HepG2 (cell line): ENCODE results near the gene ARFGEF3. TPM values are rescaled to one million over a fixed set of nuclear protein-coding genes. Genes with fewer than 3 reads are reported as not detected.

Experiments
- ATAC-seq: fragments of 200-7000 bp; cut with Tn5 transposase; 3 replicates; pipeline ENCODE4 v1.9.1; 2020; ENCODE audit warnings: mild to moderate bottlenecking, moderate library complexity
- BruUV-seq: library from RNA; stranded (reverse); fragments of 400-500 nt; replicated peaks from 2 replicates; lab custom pipeline; 2021; lab: Mats Ljungman, UMichigan
- CTCF ChIA-PET: fragments of 300-600 bp; formaldehyde crosslinking; extraction: SDS; loops from one replicate; lab custom pipeline; 2021; ENCODE audit warnings: low total read pairs, inconsistent platforms, low intra/inter-chr PET ratio; lab: Yijun Ruan, JAX
- POLR2A ChIA-PET: fragments of 350-600 bp; sonication (Branson Sonifier 250); formaldehyde crosslinking; loops from one replicate; lab custom pipeline; 2020; ENCODE audit warnings: antibody characterized with exemption, inconsistent platforms; lab: Yijun Ruan, JAX
- DNase-seq: peaks from one replicate; pipeline ENCODE4 v3.0.0-alpha.2; 2015; ENCODE audit warnings: low spot score
- FAIRE-seq: peaks from 3 replicates; lab custom pipeline; 2011; peaks lifted over from hg19 to GRCh38; lab: Jason Lieb, UNC
- H2AFZ ChIP-seq: one replicate; pipeline ENCODE4 v1.6.1; 2011; ENCODE audit warnings: low read length, inconsistent platforms
- H3K27ac ChIP-seq: fragments of 300-600 bp; 3 replicates; pipeline ENCODE4 v1.8.0; 2011; ENCODE audit warnings: mixed run types, mild to moderate bottlenecking, mixed read lengths, low read length, inconsistent platforms; ENCODE audit not compliant: insufficient read depth; ENCODE audit errors: extremely low read length
- H3K27me3 ChIP-seq, 2 experiments: fragments of 200-600 bp in 1 of 2; 2 replicates in 1 of 2; 3 replicates in 1 of 2; pipeline versions ENCODE4 v1.6.0 to v1.8.0; 2011; ENCODE audit warnings: low read length in 2 of 2, mild to moderate bottlenecking in 2 of 2, moderate library complexity in 2 of 2, inconsistent platforms in 1 of 2; ENCODE audit not compliant: insufficient read depth in 2 of 2, control insufficient read depth in 1 of 2
- H3K36me3 ChIP-seq, 2 experiments: fragments of 200-600 bp in 1 of 2; replicated peaks in 1 of 2; 2 replicates in 1 of 2; 3 replicates in 1 of 2; pipeline versions ENCODE4 v1.5.1 to v1.8.0; 2011; ENCODE audit warnings: low read length in 2 of 2, inconsistent platforms in 1 of 2; ENCODE audit not compliant: insufficient read depth in 2 of 2, control insufficient read depth in 1 of 2
- H3K4me1 ChIP-seq: 2 replicates; pipeline ENCODE4 v1.5.1; 2012; ENCODE audit warnings: low read length, inconsistent platforms; ENCODE audit not compliant: insufficient read depth
- H3K4me2 ChIP-seq: 2 replicates; pipeline ENCODE4 v1.6.0; 2011; ENCODE audit warnings: low read depth, low read length, inconsistent platforms
- H3K4me3 ChIP-seq, 3 experiments: fragments of 200-600 bp in 1 of 3; sonication (generic), shearing (Covaris generic) in 1 of 3; replicated peaks in 1 of 3; 2 replicates each; pipeline ENCODE4 v1.5.1; 2011 to 2016; ENCODE audit warnings: low read length in 3 of 3, inconsistent platforms in 2 of 3, low read depth in 2 of 3, mild to moderate bottlenecking in 2 of 3, control low read depth in 1 of 3, mixed read lengths in 1 of 3; ENCODE audit not compliant: insufficient read depth in 1 of 3
- H3K79me2 ChIP-seq: one replicate; pipeline ENCODE4 v1.6.1; 2011; ENCODE audit warnings: low read length, inconsistent platforms; ENCODE audit not compliant: insufficient read depth
- H3K9ac ChIP-seq: 2 replicates; pipeline ENCODE4 v1.6.0; 2011; ENCODE audit warnings: mild to moderate bottlenecking, low read depth, low read length, inconsistent platforms; ENCODE audit not compliant: insufficient read depth
- H3K9me3 ChIP-seq: 2 replicates; pipeline ENCODE4 v1.5.1; 2012; ENCODE audit warnings: mild to moderate bottlenecking, low read length
- H4K20me1 ChIP-seq: 2 replicates; pipeline ENCODE4 v1.6.0; 2011; ENCODE audit warnings: inconsistent platforms, mild to moderate bottlenecking, low read length, moderate library complexity; ENCODE audit not compliant: insufficient read depth
- GFI1 ChIP-seq: sonication (generic); formaldehyde crosslinking; IDR thresholded peaks from 2 replicates; pipeline ENCODE4 v1.5.0; 2020; ENCODE audit warnings: missing genetic modification reagents, mild to moderate bottlenecking, borderline replicate concordance
- HDAC2 ChIP-seq: sonication (generic); formaldehyde crosslinking; IDR thresholded peaks from 2 replicates; pipeline ENCODE4 v1.4.0; 2020; ENCODE audit warnings: missing genetic modification reagents
- PPARG ChIP-seq: conservative IDR thresholded peaks from 2 replicates; pipeline ENCODE4 v1.6.1; 2016; ENCODE audit warnings: missing biosample characterization, missing genetic modification reagents
- RARA ChIP-seq: IDR thresholded peaks from 2 replicates; pipeline ENCODE4 v1.6.1; 2016; ENCODE audit warnings: missing genetic modification reagents, missing compliant biosample characterization
- ZMAT5 ChIP-seq: sonication (generic); formaldehyde crosslinking; IDR thresholded peaks from 2 replicates; pipeline ENCODE4 v1.5.0; 2020; ENCODE audit warnings: mild to moderate bottlenecking, low read depth, missing genetic modification reagents, borderline replicate concordance
- WGBS: methylation state at CpG from one replicate; pipeline ENCODE4 v1.1.6; 2017; ENCODE audit warnings: low lambda C conversion rate; 5-methylcytosine and 5-hydroxymethylcytosine counted together
- in situ Hi-C: cut with HindIII; loops from 2 replicates; pipeline ENCODE4 v1.10.0; 2017; ENCODE audit warnings: low pct_unique_long_range_greater_than_20kb; ENCODE audit not compliant: extremely low pct_ligation_motif_present
- intact Hi-C: fragments of 100-400 bp; cut with micrococcal nuclease; formaldehyde crosslinking; loops from one replicate; pipeline ENCODE4 v1.10.0; 2022; ENCODE audit not compliant: unreplicated experiment
- polyA plus RNA-seq, 8 experiments: library from polyadenylated mRNA; depleted of rRNA in 3 of 8; stranded (reverse) in 7 of 8; unstranded in 1 of 8; fragments of >200 nt; fragmentation: Illumina TruSeq in 4 of 8; extraction: Trizol in 4 of 8; gene quantifications; 2 replicates each; pipeline versions ENCODE4 v1.2.1 to v1.2.3, GENCODE V29; 2011 to 2016; ENCODE audit warnings: low read depth in 4 of 8, missing spikeins in 1 of 8, mixed read lengths in 1 of 8; ENCODE audit not compliant: insufficient read depth in 1 of 8
- total RNA-seq, 5 experiments: library from RNA; depleted of rRNA; stranded (reverse); fragments of >200 nt; fragmentation: Illumina TruSeq; extraction: Trizol; gene quantifications; 2 replicates each; pipeline ENCODE4 v1.2.3, GENCODE V29; 2016; ENCODE audit warnings: low read depth in 1 of 5

Gene ARFGEF3
- total and polyA plus RNA-seq, 2 of the 13 experiments (the other 11 are each of a cell fraction or from before 2014, with no cell fraction given) = 0.60 to 2.6 TPM

GRCh38 chr6:138371452-138371711 is 209.6 kb downstream of the ARFGEF3 start:
- H3K4me1 ChIP-seq = peaks cover 12% of the 10 kb centered on the region
- no peaks in the 10 kb centered on the region for H3K79me2 ChIP-seq
- H3K4me3 ChIP-seq = no peak overlapping the region
- H3K27ac ChIP-seq = no peak overlapping the region
- no peaks in the 10 kb centered on the region for H3K27me3 ChIP-seq
- ATAC-seq (peak; percentile 64), DNase-seq (no peak), FAIRE-seq (peak; percentile 28)
- TF ChIP-seq GFI1 (CRISPR knock-in tag) (0 out of 2 replicates have a peak, but pooled peaks have one; percentile 38), ZMAT5 (no peak)
- H3K9ac ChIP-seq = no peak overlapping the region
- no peaks in the 10 kb centered on the region for H3K36me3 ChIP-seq
- ChIA-PET POLR2A (interaction anchor here (0.7 kb wide), 1 partner anchor 16 kb away, joined by 3 read pairs; no protein-coding TSS in a partner anchor), CTCF (no interaction called here)
- no peaks in the 10 kb centered on the region for H4K20me1 ChIP-seq
- in situ Hi-C loops = no loop called here
- 1% methylated on average over 3 of the region's 3 CpGs for WGBS
- intact Hi-C loops = no loop called here
- no peak overlapping the region for H3K4me2 ChIP-seq
- no TSS peak for BruUV-seq
- no peak overlapping the region for H2AFZ ChIP-seq
- H3K9me3 ChIP-seq = no peaks in the 10 kb centered on the region

GRCh38 chr6:138371720-138372119 is 210.0 kb downstream of the ARFGEF3 start:
- Histone ChIP-seq H3K9ac (no peak overlapping the region), H3K4me2 (no peak overlapping the region), H3K79me2 (no peaks in the 10 kb centered on the region), H3K27ac (no peak overlapping the region), H3K9me3 (no peaks in the 10 kb centered on the region), H3K27me3 (no peaks in the 10 kb centered on the region), H3K36me3 (no peaks in the 10 kb centered on the region), H4K20me1 (no peaks in the 10 kb centered on the region), H3K4me3 (no peak overlapping the region), H2AFZ (no peak overlapping the region), H3K4me1 (peaks cover 12% of the 10 kb centered on the region)
- BruUV-seq = no TSS peak
- TF ChIP-seq RARA (CRISPR knock-in tag) (peak; percentile 62), HDAC2 (CRISPR knock-in tag) (no peak), PPARG (CRISPR knock-in tag) (no peak)
- peak; percentile 23 for FAIRE-seq
- WGBS = 4% methylated on average over 3 of the region's 3 CpGs
- intact Hi-C loops = no loop called here
- no peak for DNase-seq
- in situ Hi-C loops = no loop called here
- ChIA-PET POLR2A (no interaction called here), CTCF (no interaction called here)
- no peak for ATAC-seq
